HG03469 (cell line): ENCODE data around the gene ATP11A.

Experiments used
- ATAC-seq: cut with Tn5 transposase; IDR thresholded peaks from one replicate; pipeline ENCODE4 v1.9.1; 2021; ENCODE audit warnings: mild to moderate bottlenecking, moderate library complexity, moderate number of reproducible peaks; ENCODE audit not compliant: unreplicated experiment

Gene ATP11A

GRCh38 chr13:112888238-112889111 lies 198.6 kb downstream of the ATP11A start:
- ATAC-seq: no peak

GRCh38 chr13:112889351-112890290 lies 199.8 kb downstream of the ATP11A start:
- no peak for ATAC-seq

GRCh38 chr13:112890316-112891145 lies 200.7 kb downstream of the ATP11A start:
- ATAC-seq: no peak

GRCh38 chr13:112891477-112892401 lies 201.9 kb downstream of the ATP11A start:
- no peak for ATAC-seq

GRCh38 chr13:112892426-112893206 lies 202.8 kb downstream of the ATP11A start:
- no peak for ATAC-seq

GRCh38 chr13:112893207-112893569 lies 203.3 kb downstream of the ATP11A start:
- no peak for ATAC-seq

- ATAC-seq: no peak
These were observed 204.0 kb downstream of the ATP11A start for GRCh38 chr13:112893570-112894422.

- no peak for ATAC-seq
These were observed 204.5 kb downstream of the ATP11A start for GRCh38 chr13:112894423-112894672.

GRCh38 chr13:112894673-112895481 lies 205.0 kb downstream of the ATP11A start:
- no peak for ATAC-seq

- no peak for ATAC-seq
These were observed 206.0 kb downstream of the ATP11A start for GRCh38 chr13:112895521-112896465.

GRCh38 chr13:112896736-112897602 lies 207.1 kb downstream of the ATP11A start:
- no peak for ATAC-seq

- ATAC-seq: no peak
These were observed 207.7 kb downstream of the ATP11A start for GRCh38 chr13:112897603-112897955.

GRCh38 chr13:112897956-112898620 lies 208.2 kb downstream of the ATP11A start:
- ATAC-seq: no peak

GRCh38 chr13:112898621-112899280 lies 208.9 kb downstream of the ATP11A start:
- ATAC-seq: no peak
